ENCODE results near the gene GRK5.

- TF ChIP-seq CTCF (IDR thresholded peaks at IDR 0.05) (no peak), POLR2A (IDR thresholded peaks at IDR 0.05) (no peak)
Measured at GRCh38 chr10:119222966-119223386, 15.6 kb downstream of the GRK5 start.

Measured in lower leg skin (tissue), 3 donors.